AG04449 (cell line): ENCODE measurements around the gene CETP.

Source experiments
- CTCF ChIA-PET: fragments of 350-600 bp; formaldehyde crosslinking; extraction: SDS; loops from one replicate; lab custom pipeline; 2021; ENCODE audit warnings: antibody characterized with exemption; lab: Yijun Ruan, JAX
- POLR2A ChIA-PET: fragments of 400-600, 350-600 bp; formaldehyde crosslinking; extraction: SDS; loops from one replicate; lab custom pipeline; 2020; ENCODE audit warnings: antibody characterized with exemption, inconsistent platforms; lab: Yijun Ruan, JAX
- DNase-seq: peaks from one replicate; pipeline ENCODE4 v3.0.0-alpha.2; 2010; ENCODE audit warnings: low read depth, low spot score
- H3K4me3 ChIP-seq: 2 replicates; pipeline ENCODE4 v1.5.1; 2011; ENCODE audit warnings: low read depth, mild to moderate bottlenecking, control low read depth, low read length
- TF ChIP-seq, protein P1 (sequence below): IDR thresholded peaks from one replicate; pipeline ENCODE4 v1.5.1; 2011; ENCODE audit warnings: mild to moderate bottlenecking, moderate library complexity, low read length, control low read depth, inconsistent platforms; ENCODE audit not compliant: insufficient read depth; ENCODE audit errors: missing control alignments

The CETP gene

DNA sequence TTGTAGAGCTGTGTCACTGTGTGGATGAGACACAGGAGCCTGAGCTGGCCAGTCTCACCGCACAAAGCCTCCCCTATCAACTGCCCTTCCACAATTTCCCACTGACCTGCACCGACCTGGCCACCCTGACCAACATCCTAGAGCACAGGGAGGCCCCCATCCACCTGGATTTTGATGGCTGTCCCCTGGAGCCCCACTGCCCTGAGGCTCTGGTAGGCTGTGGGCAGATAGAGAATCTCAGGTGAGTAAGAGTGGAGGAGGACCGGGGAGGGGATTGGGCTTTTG, 65.0 kb downstream of the CETP start:
- ChIA-PET CTCF (no interaction called here), POLR2A (no interaction called here)
- DNase-seq, result no peak

DNA sequence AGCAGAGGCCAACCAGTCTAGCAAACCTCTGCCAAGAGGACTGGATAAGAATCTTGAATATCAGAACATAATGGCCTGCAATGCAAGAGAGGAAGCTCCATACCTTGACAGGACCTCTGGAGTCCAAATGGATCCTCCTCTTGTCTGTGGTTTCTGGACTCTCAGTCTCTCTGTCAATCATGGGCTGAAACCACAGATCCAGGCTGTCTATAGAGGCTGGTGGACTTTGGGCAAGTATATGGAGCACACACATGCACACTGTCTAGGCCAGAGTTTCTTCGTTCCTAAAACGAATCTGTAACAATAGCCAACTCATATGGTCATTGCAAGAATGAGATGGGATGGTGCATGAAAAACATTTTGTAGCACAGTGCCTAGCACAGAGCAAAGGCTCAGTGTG, 65.3 kb downstream of the CETP start:
- CTCF ChIA-PET, result interaction anchor here (0.7 to 1.2 kb wide), 2 partner anchors 10 to 234 kb away, joined by 3 to 4 read pairs; no protein-coding TSS in a partner anchor
- no peak for DNase-seq
- TF ChIP-seq, protein P1, sequence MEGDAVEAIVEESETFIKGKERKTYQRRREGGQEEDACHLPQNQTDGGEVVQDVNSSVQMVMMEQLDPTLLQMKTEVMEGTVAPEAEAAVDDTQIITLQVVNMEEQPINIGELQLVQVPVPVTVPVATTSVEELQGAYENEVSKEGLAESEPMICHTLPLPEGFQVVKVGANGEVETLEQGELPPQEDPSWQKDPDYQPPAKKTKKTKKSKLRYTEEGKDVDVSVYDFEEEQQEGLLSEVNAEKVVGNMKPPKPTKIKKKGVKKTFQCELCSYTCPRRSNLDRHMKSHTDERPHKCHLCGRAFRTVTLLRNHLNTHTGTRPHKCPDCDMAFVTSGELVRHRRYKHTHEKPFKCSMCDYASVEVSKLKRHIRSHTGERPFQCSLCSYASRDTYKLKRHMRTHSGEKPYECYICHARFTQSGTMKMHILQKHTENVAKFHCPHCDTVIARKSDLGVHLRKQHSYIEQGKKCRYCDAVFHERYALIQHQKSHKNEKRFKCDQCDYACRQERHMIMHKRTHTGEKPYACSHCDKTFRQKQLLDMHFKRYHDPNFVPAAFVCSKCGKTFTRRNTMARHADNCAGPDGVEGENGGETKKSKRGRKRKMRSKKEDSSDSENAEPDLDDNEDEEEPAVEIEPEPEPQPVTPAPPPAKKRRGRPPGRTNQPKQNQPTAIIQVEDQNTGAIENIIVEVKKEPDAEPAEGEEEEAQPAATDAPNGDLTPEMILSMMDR, result no peak
- no peak overlapping the region for H3K4me3 ChIP-seq
- POLR2A ChIA-PET, result no interaction called here

More for the DNA sequence above, 65.0 kb downstream of the CETP start:
- no peak overlapping the region for H3K4me3 ChIP-seq
- TF ChIP-seq, protein P1, result no peak

DNA sequence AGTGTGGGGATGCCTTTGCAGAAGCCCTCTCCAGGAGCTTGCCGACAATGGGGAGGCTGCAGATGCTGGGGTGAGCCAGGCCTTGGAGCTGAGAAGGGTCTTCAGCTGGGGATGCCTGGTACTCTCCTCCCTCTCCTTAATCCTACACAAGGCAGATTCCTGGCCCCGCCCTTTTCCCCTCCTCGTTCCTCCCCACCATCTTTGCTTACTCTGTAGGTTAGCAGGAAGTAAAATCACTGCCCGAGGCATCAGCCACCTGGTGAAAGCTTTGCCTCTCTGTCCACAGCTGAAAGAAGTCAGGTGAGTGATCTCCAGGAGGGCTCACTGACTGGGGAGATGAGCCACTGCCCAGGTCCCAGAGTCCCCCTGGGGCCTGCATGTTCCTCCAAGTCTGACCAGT, 66.3 kb downstream of the CETP start:
- H3K4me3 ChIP-seq, result no peak overlapping the region
- TF ChIP-seq, protein P1, result no peak
- DNase-seq, result no peak
- POLR2A ChIA-PET, result no interaction called here
- CTCF ChIA-PET, result interaction anchor here (0.7 to 1.2 kb wide), 2 partner anchors 9 to 235 kb away, joined by 3 to 4 read pairs; no protein-coding TSS in a partner anchor

DNA sequence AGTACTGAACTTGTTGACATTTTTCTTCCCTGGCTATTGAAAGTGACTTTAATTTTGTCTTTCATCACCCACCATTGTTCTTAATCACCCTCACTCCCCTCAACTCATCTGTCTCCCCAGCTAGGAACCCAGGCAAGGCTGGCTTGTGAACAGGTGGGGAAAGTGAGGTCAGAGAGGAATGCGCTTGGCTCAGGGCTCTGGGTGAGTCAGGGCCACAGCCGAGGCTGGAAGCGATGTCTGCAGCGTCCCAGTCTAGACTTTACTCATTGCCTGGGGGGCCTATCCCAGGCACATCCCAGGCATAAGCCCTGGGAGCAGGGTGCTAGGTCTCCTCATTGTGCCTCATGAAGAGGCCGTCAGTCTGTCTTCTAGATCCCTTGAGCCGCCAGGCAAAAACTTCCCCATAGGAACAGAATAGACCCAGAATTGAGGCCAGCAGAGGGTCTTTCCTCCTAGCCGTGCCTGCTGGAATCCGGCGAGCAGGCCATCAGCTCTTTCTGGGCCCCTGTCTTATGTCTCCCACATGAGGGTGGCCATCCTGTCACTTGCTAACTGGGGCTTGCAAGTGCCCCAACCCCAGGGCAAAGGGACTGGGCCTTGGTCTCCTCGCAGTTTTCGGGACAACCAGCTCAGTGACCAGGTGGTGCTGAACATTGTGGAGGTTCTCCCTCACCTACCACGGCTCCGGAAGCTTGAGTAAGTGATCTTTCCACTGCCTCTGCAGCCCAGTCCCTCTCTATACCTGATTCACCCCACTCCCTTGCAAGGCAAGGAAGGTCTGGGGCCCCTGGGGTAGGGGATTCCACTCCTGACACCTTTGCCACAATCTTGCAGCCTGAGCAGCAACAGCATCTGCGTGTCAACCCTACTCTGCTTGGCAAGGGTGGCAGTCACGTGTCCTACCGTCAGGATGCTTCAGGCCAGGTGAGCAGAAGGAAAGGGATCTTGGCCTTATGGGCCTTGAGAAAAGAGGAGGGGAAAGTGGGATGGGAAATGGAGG, 67.7 kb downstream of the CETP start:
- CTCF ChIA-PET, result interaction anchor here (1.2 to 1.3 kb wide), 2 partner anchors 16 to 162 kb away, joined by 3 to 4 read pairs; no protein-coding TSS in a partner anchor
- DNase-seq, result no peak
- POLR2A ChIA-PET, result no interaction called here
- H3K4me3 ChIP-seq, result no peak overlapping the region
- TF ChIP-seq, protein P1, result no peak

DNA sequence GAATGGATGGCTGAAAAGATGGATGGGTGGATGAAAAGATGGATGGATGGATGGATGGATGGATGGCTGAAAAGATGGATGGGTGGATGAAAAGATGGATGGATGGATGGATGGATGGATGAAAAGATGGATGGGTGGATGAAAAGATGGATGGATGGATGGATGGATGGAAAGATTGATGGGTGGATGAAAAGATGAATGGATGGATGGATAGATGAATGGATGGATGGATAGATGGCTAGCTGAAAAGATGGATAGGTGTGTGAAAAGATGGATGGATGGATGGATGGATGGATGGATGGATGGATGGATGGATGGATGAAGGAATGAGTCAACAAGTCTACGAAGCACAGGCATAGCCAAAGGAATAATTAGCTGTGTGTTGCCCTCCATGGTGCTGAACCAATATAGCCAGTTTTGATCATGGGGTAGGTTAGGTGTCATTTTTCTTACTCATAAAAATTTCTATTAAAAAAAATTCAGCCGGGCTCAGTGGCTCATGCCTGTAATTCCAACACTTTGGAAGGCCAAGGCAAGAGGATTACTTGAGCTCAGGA, 68.7 kb downstream of the CETP start:
- no peak for DNase-seq
- ChIA-PET CTCF (interaction anchor here (0.9 to 1.6 kb wide), 4 partner anchors 15 to 163 kb away, joined by 3 to 6 read pairs (median 4); no protein-coding TSS in a partner anchor), POLR2A (no interaction called here)
- TF ChIP-seq, protein P1, result no peak
- H3K4me3 ChIP-seq, result no peak overlapping the region

DNA sequence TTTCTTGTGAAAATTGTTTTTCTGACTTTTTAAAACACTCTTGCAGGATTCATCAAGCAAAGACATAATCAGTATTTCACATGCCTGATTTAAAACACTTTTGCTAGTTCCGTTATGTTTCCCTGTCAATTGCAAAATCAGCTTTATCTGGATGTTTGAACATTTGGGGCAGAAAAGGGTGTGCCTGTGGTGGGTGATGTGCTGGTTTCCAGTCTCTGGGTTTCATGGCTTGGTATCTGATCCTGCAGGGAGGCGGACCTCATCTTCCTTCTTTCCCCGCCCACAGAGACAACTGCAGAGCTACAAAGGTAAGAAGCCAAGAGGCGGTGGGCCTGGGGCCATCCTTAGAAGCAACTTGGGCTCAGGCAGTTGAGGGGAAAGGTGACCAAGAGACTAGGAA, 69.4 kb downstream of the CETP start:
- TF ChIP-seq, protein P1, result no peak
- ChIA-PET POLR2A (no interaction called here), CTCF (interaction anchor here (0.6 to 1.6 kb wide), 3 partner anchors 15 to 121 kb away, joined by 3 to 6 read pairs (median 3); no protein-coding TSS in a partner anchor)
- DNase-seq, result no peak
- no peak overlapping the region for H3K4me3 ChIP-seq
